IMR-90 (cell line): ENCODE measurements around the gene CAMK2N1. TPM values are rescaled to one million over a fixed set of nuclear protein-coding genes. Genes with fewer than 3 reads are reported as not detected.

Source experiments
- ATAC-seq: fragments of 200-7000 bp; cut with Tn5 transposase; 2 replicates; pipeline ENCODE4 v1.9.1; 2020; ENCODE audit warnings: low read depth, mild to moderate bottlenecking, moderate library complexity
- BruUV-seq: library from RNA; stranded (reverse); fragments of 400-500 nt; replicated peaks from 2 replicates; lab custom pipeline; 2021; lab: Mats Ljungman, UMichigan
- CTCF ChIA-PET: fragments of 300-600 bp; formaldehyde crosslinking; extraction: SDS; loops from one replicate; lab custom pipeline; 2021; ENCODE audit warnings: antibody characterized with exemption; lab: Yijun Ruan, JAX
- POLR2A ChIA-PET: fragments of 300-600 bp; sonication (Branson Sonifier 250); formaldehyde crosslinking; loops from one replicate; lab custom pipeline; 2022; ENCODE audit warnings: antibody characterized with exemption; ENCODE audit not compliant: unreplicated experiment; lab: Charles Lee
- DNase-seq: peaks from one replicate; pipeline ENCODE4 v3.0.0; 2013
- H2AFZ ChIP-seq: replicated peaks from 2 replicates; pipeline ENCODE3; 2013; ENCODE audit warnings: low read length, mild to moderate bottlenecking; ENCODE audit not compliant: poor library complexity
- H2AK5ac ChIP-seq: 2 replicates; pipeline ENCODE4 v1.6.1; 2013; ENCODE audit warnings: low read depth, low read length, inconsistent platforms
- H2AK9ac ChIP-seq: replicated peaks from 2 replicates; pipeline ENCODE3; 2013; ENCODE audit warnings: mild to moderate bottlenecking, low read depth, low read length, moderate library complexity; ENCODE audit not compliant: poor library complexity
- H2BK120ac ChIP-seq: 2 replicates; pipeline ENCODE4 v1.6.1; 2013; ENCODE audit warnings: low read depth, low read length, inconsistent platforms
- H2BK15ac ChIP-seq: 3 replicates; pipeline ENCODE4 v1.6.1; 2013; ENCODE audit warnings: low read depth, low read length, inconsistent platforms
- H2BK20ac ChIP-seq: 2 replicates; pipeline ENCODE4 v1.6.1; 2013; ENCODE audit warnings: low read depth, mild to moderate bottlenecking, inconsistent platforms, low read length, moderate library complexity
- H2BK5ac ChIP-seq: 2 replicates; pipeline ENCODE4 v1.6.1; 2013; ENCODE audit warnings: mild to moderate bottlenecking, low read depth, low read length, inconsistent platforms; ENCODE audit not compliant: poor library complexity, severe bottlenecking
- H3K14ac ChIP-seq: replicated peaks from 2 replicates; pipeline ENCODE4 v1.6.1; 2013; ENCODE audit warnings: low read depth, low read length, inconsistent platforms
- H3K18ac ChIP-seq: 2 replicates; pipeline ENCODE4 v1.6.1; 2013; ENCODE audit warnings: low read depth, low read length, control low read depth
- H3K23ac ChIP-seq: 2 replicates; pipeline ENCODE4 v1.6.1; 2013; ENCODE audit warnings: low read depth, low read length, inconsistent platforms
- H3K27ac ChIP-seq: 2 replicates; pipeline ENCODE4 v1.5.1; 2013; ENCODE audit warnings: mild to moderate bottlenecking, control low read depth, low read length; ENCODE audit not compliant: insufficient read depth
- H3K27me3 ChIP-seq: 2 replicates; pipeline ENCODE4 v1.6.1; 2013; ENCODE audit warnings: low read length; ENCODE audit not compliant: control insufficient read depth, insufficient read depth
- H3K36me3 ChIP-seq: 2 replicates; pipeline ENCODE4 v1.6.1; 2013; ENCODE audit warnings: low read length, mixed read lengths; ENCODE audit not compliant: control insufficient read depth, insufficient read depth
- H3K4ac ChIP-seq: 2 replicates; pipeline ENCODE4 v1.6.1; 2013; ENCODE audit warnings: low read depth, low read length, inconsistent platforms
- H3K4me1 ChIP-seq: 2 replicates; pipeline ENCODE4 v1.6.1; 2013; ENCODE audit warnings: low read length, mixed read lengths; ENCODE audit not compliant: control insufficient read depth, insufficient read depth
- H3K4me2 ChIP-seq: 2 replicates; pipeline ENCODE4 v1.6.1; 2013; ENCODE audit warnings: low read depth, mild to moderate bottlenecking, control low read depth, low read length, moderate library complexity
- H3K4me3 ChIP-seq: 2 replicates; pipeline ENCODE4 v1.5.1; 2013; ENCODE audit warnings: low read depth, mild to moderate bottlenecking, control low read depth, low read length, moderate library complexity; ENCODE audit not compliant: insufficient read depth
- H3K56ac ChIP-seq: 2 replicates; pipeline ENCODE4 v1.6.1; 2013; ENCODE audit warnings: low read length, inconsistent platforms; ENCODE audit not compliant: insufficient read depth; ENCODE audit errors: extremely low read depth
- H3K79me1 ChIP-seq, 2 experiments: 2 replicates each; pipeline ENCODE4 v1.6.1; 2013; ENCODE audit warnings: low read length in 2 of 2, inconsistent platforms in 1 of 2, low read depth in 1 of 2
- H3K9ac ChIP-seq: 2 replicates; pipeline ENCODE4 v1.6.1; 2013; ENCODE audit warnings: low read depth, low read length, control low read depth
- H3K9me1 ChIP-seq: 2 replicates; pipeline ENCODE4 v1.6.1; 2013; ENCODE audit warnings: low read length, inconsistent platforms; ENCODE audit not compliant: insufficient read depth
- H3K9me3 ChIP-seq: 2 replicates; pipeline ENCODE4 v1.6.1; 2013; ENCODE audit warnings: low read length; ENCODE audit not compliant: control insufficient read depth, insufficient read depth
- H4K20me1 ChIP-seq: 2 replicates; pipeline ENCODE4 v1.6.1; 2013; ENCODE audit warnings: low read length, inconsistent platforms; ENCODE audit not compliant: insufficient read depth
- H4K5ac ChIP-seq: 2 replicates; pipeline ENCODE4 v1.6.1; 2013; ENCODE audit warnings: mild to moderate bottlenecking, low read depth, low read length, control low read depth
- H4K8ac ChIP-seq, 2 experiments: 2 replicates each; pipeline ENCODE4 v1.6.1; 2013; ENCODE audit warnings: low read depth in 2 of 2, low read length in 2 of 2, control low read depth in 1 of 2, inconsistent platforms in 1 of 2
- H4K91ac ChIP-seq: 2 replicates; pipeline ENCODE4 v1.6.1; 2013; ENCODE audit warnings: low read depth, low read length, inconsistent platforms; ENCODE audit not compliant: insufficient read depth
- CHD1 ChIP-seq: IDR thresholded peaks from 2 replicates; pipeline ENCODE4 v1.6.1; 2012; ENCODE audit warnings: low read depth, low read length, improper control_type of control experiment
- CTCF ChIP-seq: conservative IDR thresholded peaks from 2 replicates; pipeline ENCODE4 v1.5.1; 2012; ENCODE audit warnings: mild to moderate bottlenecking, low read depth, low read length, improper control_type of control experiment
- POLR2A ChIP-seq: IDR thresholded peaks from 2 replicates; pipeline ENCODE4 v1.6.1; 2012; ENCODE audit warnings: mild to moderate bottlenecking, low read depth, low read length
- RAD21 ChIP-seq: IDR thresholded peaks from 2 replicates; pipeline ENCODE4 v1.6.1; 2012; ENCODE audit warnings: low read length, improper control_type of control experiment
- SMC3 ChIP-seq: fragments of 150-350 bp; IDR thresholded peaks from 2 replicates; pipeline ENCODE4 v1.6.1; 2016; ENCODE audit warnings: low read depth, mild to moderate bottlenecking, antibody characterized with exemption, low read length, moderate library complexity
- WGBS, 2 experiments: methylation state at CpG; one replicate each; pipeline versions ENCODE4 v1.1.5 to v1.1.7; 2013; ENCODE audit warnings: missing lambda C conversion rate in 2 of 2; ENCODE audit not compliant: insufficient read length in 1 of 2; ENCODE audit errors: extremely low coverage in 2 of 2; 5-methylcytosine and 5-hydroxymethylcytosine counted together
- dilution Hi-C: fragments of 300-500 bp; cut with HindIII; formaldehyde crosslinking; loops from one replicate; pipeline ENCODE4 v1.14.3; 2018; ENCODE audit warnings: low sequenced_read_pairs; ENCODE audit not compliant: unreplicated experiment
- in situ Hi-C: fragments of 300-500 bp; cut with MboI; formaldehyde crosslinking; loops from 3 replicates; pipeline ENCODE4 v1.14.3; 2019; ENCODE audit warnings: low sequenced_read_pairs, inconsistent platforms, mixed read lengths
- intact Hi-C: fragments of 100-400 bp; cut with micrococcal nuclease; formaldehyde crosslinking; loops from 2 replicates; pipeline ENCODE4 v1.10.0; 2022
- polyA plus RNA-seq, 3 experiments: library from polyadenylated mRNA; depleted of rRNA; stranded (reverse); fragments of >200 nt; gene quantifications; 2 replicates each; pipeline ENCODE4 v1.2.3, GENCODE V29; 2012; ENCODE audit warnings: low replicate concordance in 1 of 3
- total RNA-seq: library from RNA; depleted of rRNA; stranded (reverse); fragments of >200 nt; gene quantifications from 2 replicates; pipeline ENCODE4 v1.2.3, GENCODE V29; 2012

Gene CAMK2N1
- total and polyA plus RNA-seq, 2 of the 4 experiments (the other 2 are of a cell fraction) = 10.2 to 44.4 TPM

GRCh38 chr1:20521960-20522861, 36.2 kb upstream of the CAMK2N1 start:
- Histone ChIP-seq H4K20me1 (no peaks in the 10 kb centered on the region), H3K9me1 (no peaks in the 10 kb centered on the region), H3K4me1 (no peaks in the 10 kb centered on the region), H2BK20ac (no peak overlapping the region), H3K9ac (no peak overlapping the region), H3K36me3 (no peaks in the 10 kb centered on the region), H2BK15ac (no peak overlapping the region), H4K91ac (no peak overlapping the region), H4K8ac (peak overlapping the region in 1 of 2 experiments; percentile 38; a peak in 2 of 4 replicates), H3K4me2 (peak overlapping the region; percentile 63), H3K79me1 (no peaks in the 10 kb centered on the region), H3K9me3 (no peaks in the 10 kb centered on the region), H3K56ac (no peak overlapping the region), H2BK5ac (no peak overlapping the region), H3K23ac (no peak overlapping the region), H2AK9ac (no peak overlapping the region), H3K14ac (no peak overlapping the region), H3K18ac (no peak overlapping the region), H3K27ac (no peak overlapping the region), H2BK120ac (no peak overlapping the region), H3K27me3 (peaks cover 22% of the 10 kb centered on the region), H2AFZ (peak overlapping the region; percentile 85), H3K4ac (no peak overlapping the region), H2AK5ac (no peak overlapping the region), H3K4me3 (no peak overlapping the region; the same call in 1 of the 2 replicates), H4K5ac (no peak overlapping the region)
- DNase-seq (peak; percentile 74), ATAC-seq (peak; percentile 99)
- in situ Hi-C loops = loop anchor here (5.0 kb wide), 1 partner anchor 115 kb away; no protein-coding TSS in a partner anchor
- TF ChIP-seq CHD1 (no peak), CTCF (peak; percentile 97), SMC3 (peak; percentile 97), POLR2A (0 out of 2 replicates have a peak, but pooled peaks have one; percentile 29), RAD21 (peak; percentile 97)
- POLR2A ChIA-PET = interaction anchor here (0.6 kb wide), 1 partner anchor 287 kb away, joined by 3 read pairs; no protein-coding TSS in a partner anchor
- intact Hi-C loops = loop anchor here (1.0 to 10.0 kb wide), 3 partner anchors 111 to 673 kb away; partner anchors contain the start of gene PINK1
- dilution Hi-C loops = no loop called here
- WGBS, 2 experiments = no CpG with 5 or more reads among the region's 17 CpGs
- CTCF ChIA-PET = interaction anchor here (0.7 to 0.9 kb wide), 3 partner anchors 9 to 73 kb away, joined by 3 to 7 read pairs (median 4); no protein-coding TSS in a partner anchor
- no TSS peak for BruUV-seq
